C4-2B (cell line): Measurements from ENCODE around the gene CFAP206.

Source experiments
- ZFX ChIP-seq: fragments of 450-650 bp; IDR thresholded peaks from 2 replicates; pipeline ENCODE4 v1.6.1; 2017
- TF ChIP-seq, protein P1 (sequence below): fragments of 450-650 bp; conservative IDR thresholded peaks from 2 replicates; pipeline ENCODE4 v1.5.1; 2017; ENCODE audit warnings: mild to moderate bottlenecking

DNA sequence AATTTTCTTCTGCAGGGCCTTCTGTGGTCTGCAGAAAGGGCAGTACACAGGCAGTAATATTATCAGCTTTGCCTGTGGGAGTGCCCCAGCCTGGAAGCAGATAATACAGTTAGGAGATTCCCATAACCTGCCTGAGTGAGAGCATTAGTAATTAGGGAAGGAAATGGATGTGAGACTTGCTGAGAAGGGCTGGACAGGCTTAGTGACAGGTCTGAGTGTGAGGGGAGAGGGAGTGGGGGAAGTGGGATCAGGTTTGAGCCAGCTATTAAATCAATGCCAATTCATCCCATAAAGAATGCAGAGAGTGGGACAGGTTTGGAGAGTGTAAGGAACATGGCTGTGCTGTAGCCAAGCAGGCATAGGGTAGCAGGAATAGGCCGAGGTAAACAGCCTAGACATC is 10.1 kb upstream of the CFAP206 start:
- TF ChIP-seq, protein P1, sequence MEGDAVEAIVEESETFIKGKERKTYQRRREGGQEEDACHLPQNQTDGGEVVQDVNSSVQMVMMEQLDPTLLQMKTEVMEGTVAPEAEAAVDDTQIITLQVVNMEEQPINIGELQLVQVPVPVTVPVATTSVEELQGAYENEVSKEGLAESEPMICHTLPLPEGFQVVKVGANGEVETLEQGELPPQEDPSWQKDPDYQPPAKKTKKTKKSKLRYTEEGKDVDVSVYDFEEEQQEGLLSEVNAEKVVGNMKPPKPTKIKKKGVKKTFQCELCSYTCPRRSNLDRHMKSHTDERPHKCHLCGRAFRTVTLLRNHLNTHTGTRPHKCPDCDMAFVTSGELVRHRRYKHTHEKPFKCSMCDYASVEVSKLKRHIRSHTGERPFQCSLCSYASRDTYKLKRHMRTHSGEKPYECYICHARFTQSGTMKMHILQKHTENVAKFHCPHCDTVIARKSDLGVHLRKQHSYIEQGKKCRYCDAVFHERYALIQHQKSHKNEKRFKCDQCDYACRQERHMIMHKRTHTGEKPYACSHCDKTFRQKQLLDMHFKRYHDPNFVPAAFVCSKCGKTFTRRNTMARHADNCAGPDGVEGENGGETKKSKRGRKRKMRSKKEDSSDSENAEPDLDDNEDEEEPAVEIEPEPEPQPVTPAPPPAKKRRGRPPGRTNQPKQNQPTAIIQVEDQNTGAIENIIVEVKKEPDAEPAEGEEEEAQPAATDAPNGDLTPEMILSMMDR = no peak
- no peak for TF ChIP-seq ZFX
